HepG2 (cell line): ENCODE data around the gene ST3GAL4.

Experiments
- CTCF ChIP-seq: sonication (generic); formaldehyde crosslinking; IDR thresholded peaks from 2 replicates; pipeline ENCODE4 v1.5.0; 2020; ENCODE audit warnings: mild to moderate bottlenecking, missing genetic modification reagents, moderate library complexity
- MAZ ChIP-seq, 2 experiments: sonication (generic) in 1 of 2; formaldehyde crosslinking in 1 of 2; IDR thresholded peaks; 2 replicates each; pipeline versions ENCODE4 v1.5.0 to v1.6.1; 2012 to 2020; ENCODE audit warnings: low read depth in 2 of 2, mild to moderate bottlenecking in 2 of 2, borderline replicate concordance in 1 of 2, improper control_type of control experiment in 1 of 2, low read length in 1 of 2, missing genetic modification reagents in 1 of 2, moderate library complexity in 1 of 2
- MEIS2 ChIP-seq: sonication (generic); formaldehyde crosslinking; IDR thresholded peaks from 2 replicates; pipeline ENCODE4 v1.9.0; 2021; ENCODE audit warnings: mild to moderate bottlenecking, missing genetic modification reagents
- NR1H2 ChIP-seq: sonication (generic); formaldehyde crosslinking; IDR thresholded peaks from 2 replicates; pipeline ENCODE4 v1.8.1; 2022; ENCODE audit warnings: low read depth, missing genetic modification reagents, borderline replicate concordance
- SOX5 ChIP-seq: IDR thresholded peaks from 2 replicates; pipeline ENCODE4 v1.6.1; 2016; ENCODE audit warnings: borderline replicate concordance
- SP1 ChIP-seq, 2 experiments: fragments of 450-650 bp in 1 of 2; sonication (generic) in 1 of 2; formaldehyde crosslinking in 1 of 2; IDR thresholded peaks; 2 replicates each; pipeline versions ENCODE4 v1.4.0 to v1.6.1; 2016 to 2020; ENCODE audit warnings: missing genetic modification reagents in 1 of 2
- ZNF768 ChIP-seq: sonication (generic); formaldehyde crosslinking; IDR thresholded peaks from 2 replicates; pipeline ENCODE4 v1.4.0; 2020; ENCODE audit warnings: missing genetic modification reagents
- ZNF790 ChIP-seq: sonication (generic); formaldehyde crosslinking; IDR thresholded peaks from 2 replicates; pipeline ENCODE4 v1.8.0; 2022; ENCODE audit warnings: missing genetic modification reagents, mild to moderate bottlenecking, borderline replicate concordance
- ZSCAN29 ChIP-seq: sonication (generic); formaldehyde crosslinking; conservative IDR thresholded peaks from 2 replicates; pipeline ENCODE4 v1.4.0; 2020; ENCODE audit warnings: mild to moderate bottlenecking, missing genetic modification reagents
- TF ChIP-seq, protein P1 (sequence below): sonication (generic); formaldehyde crosslinking; IDR thresholded peaks from 2 replicates; pipeline ENCODE4 v1.4.0; 2020; ENCODE audit warnings: missing genetic modification reagents

GRCh38 chr11:126405374-126405773 is 49.9 kb downstream of the ST3GAL4 start:
- no peak for TF ChIP-seq ZNF768
- TF ChIP-seq SOX5 (CRISPR knock-in tag) = no peak
- TF ChIP-seq, protein P1, sequence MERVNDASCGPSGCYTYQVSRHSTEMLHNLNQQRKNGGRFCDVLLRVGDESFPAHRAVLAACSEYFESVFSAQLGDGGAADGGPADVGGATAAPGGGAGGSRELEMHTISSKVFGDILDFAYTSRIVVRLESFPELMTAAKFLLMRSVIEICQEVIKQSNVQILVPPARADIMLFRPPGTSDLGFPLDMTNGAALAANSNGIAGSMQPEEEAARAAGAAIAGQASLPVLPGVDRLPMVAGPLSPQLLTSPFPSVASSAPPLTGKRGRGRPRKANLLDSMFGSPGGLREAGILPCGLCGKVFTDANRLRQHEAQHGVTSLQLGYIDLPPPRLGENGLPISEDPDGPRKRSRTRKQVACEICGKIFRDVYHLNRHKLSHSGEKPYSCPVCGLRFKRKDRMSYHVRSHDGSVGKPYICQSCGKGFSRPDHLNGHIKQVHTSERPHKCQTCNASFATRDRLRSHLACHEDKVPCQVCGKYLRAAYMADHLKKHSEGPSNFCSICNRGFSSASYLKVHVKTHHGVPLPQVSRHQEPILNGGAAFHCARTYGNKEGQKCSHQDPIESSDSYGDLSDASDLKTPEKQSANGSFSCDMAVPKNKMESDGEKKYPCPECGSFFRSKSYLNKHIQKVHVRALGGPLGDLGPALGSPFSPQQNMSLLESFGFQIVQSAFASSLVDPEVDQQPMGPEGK (CRISPR knock-in tag) = no peak
- TF ChIP-seq ZSCAN29 (CRISPR knock-in tag) = no peak
- TF ChIP-seq MEIS2 (CRISPR knock-in tag) = no peak
- no peak for TF ChIP-seq ZNF790 (CRISPR knock-in tag)
- no peak for TF ChIP-seq NR1H2 (CRISPR knock-in tag)
- TF ChIP-seq CTCF (CRISPR knock-in tag) = no peak
- TF ChIP-seq MAZ (IDR thresholded peaks at IDR 0.05; ENCODE audit: borderline replicate concordance, low read depth, low read length) = no peak
- TF ChIP-seq MAZ (CRISPR knock-in tag; IDR thresholded peaks at IDR 0.05; ENCODE audit: low read depth) = no peak
- TF ChIP-seq SP1 (IDR thresholded peaks at IDR 0.05) = no peak
- no peak for TF ChIP-seq SP1 (CRISPR knock-in tag; IDR thresholded peaks at IDR 0.05)
